Measurements from ENCODE around the gene SLC36A1.

Gene SLC36A1

DNA sequence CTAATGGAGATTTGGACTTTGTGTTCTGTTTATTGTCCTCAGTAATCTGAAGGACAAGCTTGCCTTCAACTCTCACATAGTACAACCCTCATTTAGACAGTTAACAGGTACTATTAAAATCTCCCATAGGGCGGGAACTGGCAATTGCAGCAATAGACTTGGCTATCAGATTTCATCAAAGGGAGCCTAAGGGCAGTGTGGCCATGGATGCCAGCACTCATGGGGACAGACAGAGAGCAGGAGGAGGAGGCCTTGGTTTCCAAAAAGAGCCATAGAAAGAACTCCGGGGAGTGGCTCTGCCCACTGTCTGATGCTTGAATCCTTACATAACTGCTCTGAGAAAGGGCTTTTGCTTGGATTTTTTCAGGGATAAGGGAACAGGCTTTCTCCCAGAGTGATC is 6.8 kb downstream of the SLC36A1 start:
- peak; percentile 20 for DNase-seq

GRCh38 chr5:151454889-151455288 is 7.5 kb downstream of the SLC36A1 start:
- DNase-seq = no peak

- DNase-seq = no peak
Observed at GRCh38 chr5:151456321-151456940, 9.0 kb downstream of the SLC36A1 start.

- DNase-seq = no peak
Observed at GRCh38 chr5:151458314-151458713, 10.9 kb downstream of the SLC36A1 start.

GRCh38 chr5:151459680-151460324 is 12.4 kb downstream of the SLC36A1 start:
- no peak for DNase-seq

GRCh38 chr5:151461312-151461711 is 13.9 kb downstream of the SLC36A1 start:
- DNase-seq = no peak

GRCh38 chr5:151463137-151464029 is 16.0 kb downstream of the SLC36A1 start:
- DNase-seq = no peak

DNA sequence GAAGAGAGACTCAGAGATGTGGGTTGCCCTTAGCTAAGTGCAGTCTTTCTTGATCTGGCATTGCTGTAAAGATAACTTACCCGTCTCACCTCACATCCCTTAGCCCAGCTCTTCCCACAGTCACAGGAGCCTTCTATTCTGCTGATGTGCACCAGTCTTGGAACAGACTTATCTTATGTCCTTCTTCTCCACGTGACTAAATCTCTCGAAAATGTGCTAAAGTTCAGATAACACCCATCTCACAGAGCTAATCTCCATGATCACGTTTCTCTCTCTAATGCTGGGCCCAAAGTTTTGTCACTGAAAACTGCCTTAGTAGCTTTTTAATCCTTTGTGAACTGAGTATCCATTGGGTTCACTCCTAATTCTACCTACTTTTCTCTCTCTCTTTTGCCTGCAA is 16.7 kb downstream of the SLC36A1 start:
- no peak for DNase-seq

- DNase-seq = no peak
Observed at GRCh38 chr5:151465476-151465875, 18.1 kb downstream of the SLC36A1 start.

GRCh38 chr5:151467576-151467975 is 20.2 kb downstream of the SLC36A1 start:
- DNase-seq = no peak

GRCh38 chr5:151469386-151469785 is 22.0 kb downstream of the SLC36A1 start:
- no peak for DNase-seq

- DNase-seq = peak; percentile 96
Observed at GRCh38 chr5:151469992-151470391, 22.6 kb downstream of the SLC36A1 start.

DNA sequence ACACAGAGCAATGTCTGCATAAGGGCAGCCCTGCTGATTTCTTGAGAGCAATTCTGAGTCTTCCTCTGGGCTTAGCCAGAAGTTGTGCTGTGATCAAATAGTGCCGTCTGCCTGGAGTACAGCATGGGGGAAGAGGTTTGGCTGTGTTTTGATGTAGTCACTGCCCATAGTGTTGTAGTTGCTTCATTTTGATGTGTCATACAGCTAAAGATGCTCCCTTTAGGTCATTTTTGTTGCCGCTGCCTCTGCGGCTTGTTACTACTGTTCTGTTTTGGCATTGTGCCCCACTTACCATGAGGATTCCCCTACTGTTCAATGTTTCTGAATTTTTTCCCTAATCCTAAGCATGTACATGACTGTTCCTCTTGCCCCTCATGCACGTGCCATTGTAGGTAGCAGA is 23.0 kb downstream of the SLC36A1 start:
- peak; percentile 49 for DNase-seq

GRCh38 chr5:151471276-151471675 is 23.9 kb downstream of the SLC36A1 start:
- DNase-seq = peak; percentile 53

DNA sequence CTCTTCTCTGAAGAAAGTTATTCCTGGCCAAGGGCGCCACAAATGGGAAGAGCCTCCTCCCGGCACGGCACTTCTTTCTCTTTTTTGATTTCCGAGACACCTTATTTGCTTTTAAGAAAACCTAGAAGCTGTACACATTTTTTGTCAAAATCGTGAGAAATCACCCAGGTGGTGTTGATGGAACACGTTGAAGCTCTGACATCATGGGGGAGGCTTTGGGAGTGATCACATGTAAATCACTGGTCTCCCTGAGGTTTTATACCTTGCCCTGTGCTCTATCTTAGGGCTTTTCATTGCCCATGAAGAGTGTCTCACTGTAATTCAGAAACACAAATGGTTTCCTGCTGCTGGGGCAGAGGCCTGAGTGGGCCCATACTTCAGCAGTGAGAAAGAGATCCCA is 27.4 kb downstream of the SLC36A1 start:
- DNase-seq = no peak

DNA sequence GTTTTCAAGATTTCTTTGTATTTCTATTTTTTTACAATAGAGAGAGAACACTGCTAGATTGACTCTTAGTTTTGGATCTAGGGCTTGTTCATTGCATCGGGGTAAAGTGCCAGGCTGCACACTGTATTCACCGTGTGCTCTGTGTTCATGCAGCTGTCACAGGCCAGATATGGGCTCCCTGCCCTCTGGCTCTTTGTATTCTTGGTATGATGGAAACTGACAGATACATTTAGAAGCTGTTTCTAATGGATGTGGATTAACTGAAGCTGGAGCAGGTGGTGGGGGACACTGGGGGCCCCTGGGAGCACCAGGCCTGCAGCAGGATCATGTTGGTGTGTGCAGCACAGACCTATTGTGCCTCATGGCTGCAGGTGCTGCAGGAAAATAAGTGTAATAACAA is 28.0 kb downstream of the SLC36A1 start:
- DNase-seq = no peak

DNA sequence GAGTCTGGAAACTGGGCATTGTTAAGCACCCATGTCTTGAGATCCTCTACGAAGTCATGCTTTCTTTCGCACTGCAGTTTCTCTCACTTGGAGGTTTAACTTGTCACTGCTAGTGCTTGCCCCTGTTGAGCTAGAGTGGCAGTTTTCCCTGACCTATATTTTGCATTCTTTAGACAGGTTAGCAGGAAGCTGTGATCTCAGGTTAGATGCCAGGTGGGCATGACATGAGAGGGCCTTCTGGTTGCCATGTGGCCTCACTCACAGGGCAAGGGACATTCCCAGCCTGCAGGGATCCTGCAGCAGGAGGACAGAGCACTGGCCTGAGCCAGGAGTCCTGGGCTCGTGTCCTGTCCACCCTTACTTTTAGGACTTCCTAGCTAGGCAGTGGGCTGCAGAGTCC is 28.6 kb downstream of the SLC36A1 start:
- DNase-seq = no peak

DNA sequence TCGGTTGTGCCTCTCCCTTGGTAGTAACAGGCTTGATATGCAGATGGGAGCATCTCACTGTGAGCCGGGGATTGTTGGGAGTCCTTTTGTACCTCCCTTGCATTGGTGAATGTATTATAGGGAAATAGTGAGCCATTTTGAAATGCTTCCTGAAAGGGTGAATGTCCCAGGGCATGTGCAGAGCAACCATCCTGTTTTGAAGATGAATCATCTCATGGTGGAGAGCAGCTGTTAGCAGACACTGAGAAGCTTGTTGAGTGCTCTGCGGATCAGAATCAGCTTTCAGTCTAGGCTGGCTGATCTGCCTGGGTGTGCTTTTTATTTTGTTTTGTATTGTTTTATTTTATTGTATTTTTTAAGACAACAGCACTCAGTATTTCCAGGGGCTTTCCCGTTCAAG is 29.7 kb downstream of the SLC36A1 start:
- DNase-seq = no peak

DNA sequence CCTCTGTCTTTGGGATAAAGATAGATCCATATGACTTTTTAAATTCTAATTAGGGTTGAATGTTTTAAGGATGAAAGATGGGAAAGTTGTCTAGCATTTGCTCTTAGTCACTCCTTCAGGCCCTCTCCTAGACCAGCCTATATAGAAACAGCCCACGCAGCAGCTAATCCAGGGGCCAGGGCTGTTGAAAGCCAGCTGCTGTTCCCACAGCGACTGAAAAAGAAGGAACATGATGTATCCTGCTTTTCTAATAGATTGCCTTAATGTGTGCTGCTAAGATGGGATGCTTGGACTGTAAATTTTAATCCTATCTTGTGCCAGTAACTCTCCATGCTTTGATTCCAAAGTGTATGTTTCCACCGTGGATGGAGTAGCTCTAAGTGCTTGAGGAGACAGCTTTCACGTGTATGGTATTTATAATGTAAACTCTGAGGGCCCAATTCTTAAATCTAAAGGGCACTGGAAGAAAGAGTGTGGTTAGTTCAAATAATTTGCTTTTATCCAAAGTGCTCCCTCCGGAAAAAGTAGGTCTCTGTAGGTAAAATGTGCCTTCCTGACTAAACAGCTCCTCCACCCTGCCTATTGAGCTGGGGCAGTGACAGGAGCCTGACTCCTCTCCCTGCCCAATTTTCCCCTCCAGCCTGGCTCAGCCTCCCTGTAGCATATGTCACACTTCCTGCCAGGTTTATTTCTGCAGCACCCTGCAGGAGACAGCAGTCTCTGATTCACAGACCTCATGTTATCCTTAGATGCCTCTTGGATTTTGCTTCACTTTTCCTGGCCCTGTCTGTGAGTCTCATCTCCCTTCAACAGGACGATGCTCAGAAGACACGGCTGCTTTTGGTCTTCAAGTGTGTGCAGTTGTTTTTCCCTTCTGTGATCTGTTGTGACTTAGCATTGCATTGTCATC is 33.2 kb downstream of the SLC36A1 start:
- no peak for DNase-seq

DNA sequence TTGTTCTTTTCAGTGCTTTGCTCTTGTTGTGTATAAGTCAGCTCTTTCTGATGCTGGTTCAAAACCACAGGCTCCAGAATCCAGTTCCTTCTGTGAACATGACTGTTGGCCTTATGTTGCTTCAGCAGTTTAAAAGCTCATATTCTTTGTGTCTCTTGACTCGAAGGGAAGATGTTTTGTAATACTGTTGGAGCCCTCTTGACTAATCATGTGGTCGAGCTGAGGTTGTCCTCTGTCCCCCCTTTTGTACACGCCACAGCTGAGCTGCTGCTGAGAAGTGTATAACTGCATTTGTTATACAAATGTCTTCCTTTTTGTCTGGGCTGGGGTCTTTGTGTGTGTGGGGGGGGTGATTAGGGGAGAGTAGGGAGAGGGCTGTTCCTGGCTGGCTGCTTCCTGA is 35.8 kb downstream of the SLC36A1 start:
- no peak for DNase-seq

DNA sequence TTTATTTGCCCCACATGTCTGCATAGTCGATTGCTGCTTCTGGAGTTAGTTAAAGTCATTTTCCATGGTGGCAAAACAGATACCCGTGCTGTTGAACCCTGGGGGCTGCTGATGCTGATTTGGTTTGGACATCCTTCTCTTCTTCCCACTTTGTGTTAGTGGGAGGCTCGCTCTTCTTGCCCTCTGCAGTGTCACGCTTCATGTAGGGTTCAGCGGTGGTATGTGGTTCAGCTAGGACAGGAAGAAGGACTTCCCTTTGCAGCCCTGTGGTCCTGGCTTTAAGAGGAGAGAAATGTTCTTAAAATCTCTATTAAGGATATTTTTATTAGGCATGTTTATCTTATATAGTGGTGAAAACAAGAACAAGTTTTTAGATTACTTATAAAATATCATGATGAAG is 36.2 kb downstream of the SLC36A1 start:
- no peak for DNase-seq

GRCh38 chr5:151487544-151487943 is 40.1 kb downstream of the SLC36A1 start:
- no peak for DNase-seq

DNA sequence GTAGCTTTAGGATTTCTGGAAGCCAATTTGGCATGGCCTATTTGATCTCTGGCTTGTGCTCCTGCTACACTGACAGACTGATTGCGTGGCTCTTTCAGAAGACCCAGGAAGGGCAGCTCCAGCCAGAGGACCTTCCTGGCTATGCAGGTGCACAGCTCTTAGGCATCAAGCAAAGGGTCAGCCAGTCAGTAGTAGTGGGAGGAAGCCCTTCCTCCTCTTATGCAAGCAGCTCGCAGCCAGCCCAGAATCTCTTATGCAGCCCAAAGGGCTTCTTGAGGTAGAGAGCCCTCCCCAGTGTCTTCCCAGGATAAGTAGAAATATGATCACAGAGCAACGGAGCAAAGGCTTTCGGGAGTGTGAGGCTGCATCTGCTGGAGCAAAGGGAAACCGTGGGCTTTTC is 43.2 kb downstream of the SLC36A1 start:
- DNase-seq = no peak

All from NCI-H748 treated with DMSO at 0.1 percent for 48 hours (cell line).